Measurements from ENCODE around the gene CEP126.

Gene CEP126

GRCh38 chr11:102007567-102008437, 93.0 kb downstream of the CEP126 start:
- no peak for DNase-seq (ENCODE audit: low read depth, low spot score)

- no peak for DNase-seq (ENCODE audit: low read depth, low spot score)
These were observed 96.1 kb downstream of the CEP126 start for GRCh38 chr11:102010776-102011494.

- DNase-seq (ENCODE audit: low read depth, low spot score) = no peak
These were observed 98.1 kb downstream of the CEP126 start for GRCh38 chr11:102012946-102013345.

- DNase-seq (ENCODE audit: low read depth, low spot score) = no peak
These were observed 99.9 kb downstream of the CEP126 start for GRCh38 chr11:102014756-102015155.

- no peak for DNase-seq (ENCODE audit: low read depth, low spot score)
These were observed 102.2 kb downstream of the CEP126 start for GRCh38 chr11:102017026-102017425.

- no peak for DNase-seq (ENCODE audit: low read depth, low spot score)
These were observed 111.4 kb downstream of the CEP126 start for GRCh38 chr11:102026217-102026616.

- no peak for DNase-seq (ENCODE audit: low read depth, low spot score)
These were observed 112.1 kb downstream of the CEP126 start for GRCh38 chr11:102026959-102027358.

- no peak for DNase-seq (ENCODE audit: low read depth, low spot score)
These were observed 121.9 kb downstream of the CEP126 start for GRCh38 chr11:102036757-102037156.

GRCh38 chr11:102046841-102047240, 132.0 kb downstream of the CEP126 start:
- DNase-seq (ENCODE audit: low read depth, low spot score) = no peak

- no peak for DNase-seq (ENCODE audit: low read depth, low spot score)
These were observed 132.6 kb downstream of the CEP126 start, which contains the start of gene CFAP300 for GRCh38 chr11:102047305-102047924. Gene CFAP300, plus strand, starts transcription at chr11:102047437. Its CDS starts 34 bp downstream, at chr11:102047471.

Data from activated naive CD8-positive, alpha-beta T cell treated with anti-CD3 and anti-CD28 coated beads, Interleukin-2, amount 50 U/mL, for 16 hours (primary cell).